Measurements from ENCODE around the gene C14orf180. TPM values are rescaled to one million over a fixed set of nuclear protein-coding genes. Genes with fewer than 3 reads are reported as not detected.

The C14orf180 gene
- total and polyA plus RNA-seq, 2 of the 8 experiments (the other 6 are each of a cell fraction or from before 2014, with no cell fraction given): not detected

GRCh38 chr14:104576970-104577332 is 2.6 kb upstream of the C14orf180 start (continued):
- TF ChIP-seq POLR2A (IDR thresholded peaks at IDR 0.05; ENCODE audit: control extremely low read depth in 1 of 2, low read depth in 2 of 2, low read length in 2 of 2) (no peak), TCF12 (IDR thresholded peaks at IDR 0.05; ENCODE audit: low read depth, low read length) (no peak), ZNF274 (IDR thresholded peaks at IDR 0.05; ENCODE audit: borderline replicate concordance, extremely low read depth, low read length) (no peak), KDM5A (IDR thresholded peaks at IDR 0.05; ENCODE audit: low read length) (no peak)
